NCI-H345 treated with DMSO at 0.1 percent for 48 hours (cell line): ENCODE results near the gene R3HDM1.
"Not testable (repeated sequence)": the region's sequence is repeated elsewhere in the genome, so short reads cannot be mapped to it uniquely, and the experiment has no call there.

Experiments used
- DNase-seq: peaks from one replicate; lab custom pipeline; 2025; ENCODE audit not compliant: unreplicated experiment; lab: John Stamatoyannopoulos, UW

The R3HDM1 gene

GRCh38 chr2:135638825-135639224 lies 107.5 kb downstream of the R3HDM1 start:
- DNase-seq = no peak

GRCh38 chr2:135641156-135642068 lies 110.1 kb downstream of the R3HDM1 start:
- DNase-seq = no peak

- DNase-seq = no peak
Measured at GRCh38 chr2:135647836-135648579, 116.7 kb downstream of the R3HDM1 start.

GRCh38 chr2:135650721-135651120 lies 119.4 kb downstream of the R3HDM1 start:
- no peak for DNase-seq

GRCh38 chr2:135651717-135652116 lies 120.4 kb downstream of the R3HDM1 start:
- no peak for DNase-seq

GRCh38 chr2:135654239-135654638 lies 123.0 kb downstream of the R3HDM1 start:
- DNase-seq = not testable (repeated sequence)

- no peak for DNase-seq
Measured at GRCh38 chr2:135657806-135658582, 126.7 kb downstream of the R3HDM1 start.

- DNase-seq = no peak
Measured at GRCh38 chr2:135662088-135662487, 130.8 kb downstream of the R3HDM1 start.

GRCh38 chr2:135663148-135663700 lies 131.9 kb downstream of the R3HDM1 start:
- no peak for DNase-seq

GRCh38 chr2:135664623-135665068 lies 133.4 kb downstream of the R3HDM1 start:
- DNase-seq = no peak

GRCh38 chr2:135667045-135667444 lies 135.8 kb downstream of the R3HDM1 start:
- DNase-seq = no peak

- DNase-seq = no peak
Measured at GRCh38 chr2:135674453-135674852, 143.2 kb downstream of the R3HDM1 start.

GRCh38 chr2:135676031-135676430 lies 144.7 kb downstream of the R3HDM1 start:
- no peak for DNase-seq

- no peak for DNase-seq
Measured at GRCh38 chr2:135679125-135679524, 147.8 kb downstream of the R3HDM1 start.

- DNase-seq = no peak
Measured at GRCh38 chr2:135685361-135685760, 154.1 kb downstream of the R3HDM1 start.

GRCh38 chr2:135688978-135689377 lies 157.7 kb downstream of the R3HDM1 start:
- DNase-seq = no peak

GRCh38 chr2:135689679-135690078 lies 158.4 kb downstream of the R3HDM1 start:
- no peak for DNase-seq

- DNase-seq = no peak
Measured at GRCh38 chr2:135694711-135695110, 163.4 kb downstream of the R3HDM1 start.

GRCh38 chr2:135698838-135699237 lies 167.6 kb downstream of the R3HDM1 start:
- DNase-seq = no peak

GRCh38 chr2:135701442-135701841 lies 170.2 kb downstream of the R3HDM1 start:
- DNase-seq = no peak

- DNase-seq = no peak
Measured at GRCh38 chr2:135703300-135703699, 172.0 kb downstream of the R3HDM1 start.
